CD4-positive, alpha-beta T cell treated with Interleukin-4 for 4 hours (primary cell): ENCODE data around the gene DQX1.
"Not testable (repeated sequence)": the region's sequence is repeated elsewhere in the genome, so short reads cannot be mapped to it uniquely, and the experiment has no call there.

Experiments
- DNase-seq: peaks from one replicate; pipeline ENCODE4 v3.0.0-alpha.2; 2020

The DQX1 gene, protein sequence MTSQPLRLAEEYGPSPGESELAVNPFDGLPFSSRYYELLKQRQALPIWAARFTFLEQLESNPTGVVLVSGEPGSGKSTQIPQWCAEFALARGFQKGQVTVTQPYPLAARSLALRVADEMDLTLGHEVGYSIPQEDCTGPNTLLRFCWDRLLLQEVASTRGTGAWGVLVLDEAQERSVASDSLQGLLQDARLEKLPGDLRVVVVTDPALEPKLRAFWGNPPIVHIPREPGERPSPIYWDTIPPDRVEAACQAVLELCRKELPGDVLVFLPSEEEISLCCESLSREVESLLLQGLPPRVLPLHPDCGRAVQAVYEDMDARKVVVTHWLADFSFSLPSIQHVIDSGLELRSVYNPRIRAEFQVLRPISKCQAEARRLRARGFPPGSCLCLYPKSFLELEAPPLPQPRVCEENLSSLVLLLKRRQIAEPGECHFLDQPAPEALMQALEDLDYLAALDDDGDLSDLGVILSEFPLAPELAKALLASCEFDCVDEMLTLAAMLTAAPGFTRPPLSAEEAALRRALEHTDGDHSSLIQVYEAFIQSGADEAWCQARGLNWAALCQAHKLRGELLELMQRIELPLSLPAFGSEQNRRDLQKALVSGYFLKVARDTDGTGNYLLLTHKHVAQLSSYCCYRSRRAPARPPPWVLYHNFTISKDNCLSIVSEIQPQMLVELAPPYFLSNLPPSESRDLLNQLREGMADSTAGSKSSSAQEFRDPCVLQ

DNA sequence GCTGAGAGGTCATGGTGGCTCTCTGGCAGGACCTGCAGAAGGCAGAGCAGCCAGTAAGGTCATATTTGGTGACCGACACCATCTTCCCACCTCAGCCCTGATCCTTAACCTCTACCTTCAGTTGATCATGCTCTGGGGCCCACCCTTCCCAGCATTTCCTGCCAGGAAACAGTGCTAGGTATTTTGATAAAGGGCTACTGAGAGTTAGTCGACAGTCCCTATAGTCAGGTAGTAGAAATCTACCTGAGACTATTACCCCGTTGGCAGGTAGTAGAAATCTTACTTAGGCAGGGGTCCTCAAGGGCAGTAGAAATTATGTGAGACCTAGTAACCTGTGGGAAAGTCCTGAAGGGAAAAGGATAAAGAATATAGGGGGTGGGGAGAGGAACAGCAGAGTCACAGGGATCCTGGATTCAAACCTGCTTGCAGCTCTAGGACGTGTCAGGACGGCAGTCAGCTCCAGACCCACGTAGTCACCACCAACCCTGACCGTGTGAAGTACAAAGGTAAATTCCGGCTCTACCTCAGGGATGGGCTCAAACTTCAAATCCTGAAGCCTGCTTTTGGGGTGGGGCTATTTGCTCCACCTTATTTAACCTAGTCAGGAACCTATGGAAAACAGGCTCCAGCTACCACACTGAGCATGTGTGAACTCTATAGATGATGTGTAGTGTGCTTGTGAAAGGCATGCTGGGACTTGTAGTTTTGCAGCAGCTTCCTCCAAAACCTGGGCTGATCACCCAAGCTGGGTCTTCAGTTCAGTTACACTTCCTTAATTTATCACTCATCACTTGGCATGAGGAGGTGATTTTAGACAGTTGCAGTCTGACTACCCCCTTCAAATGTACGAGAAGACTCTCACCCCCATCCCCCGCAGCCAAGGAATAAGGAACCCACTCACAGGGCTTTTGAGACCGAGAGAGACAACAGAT is at the start of gene DQX1:
DQX1 (minus strand) TSS at position 515 of the 932 bp plus-strand sequence; CDS start at position 13, 502 bp downstream.
- DNase-seq: no peak

DNA sequence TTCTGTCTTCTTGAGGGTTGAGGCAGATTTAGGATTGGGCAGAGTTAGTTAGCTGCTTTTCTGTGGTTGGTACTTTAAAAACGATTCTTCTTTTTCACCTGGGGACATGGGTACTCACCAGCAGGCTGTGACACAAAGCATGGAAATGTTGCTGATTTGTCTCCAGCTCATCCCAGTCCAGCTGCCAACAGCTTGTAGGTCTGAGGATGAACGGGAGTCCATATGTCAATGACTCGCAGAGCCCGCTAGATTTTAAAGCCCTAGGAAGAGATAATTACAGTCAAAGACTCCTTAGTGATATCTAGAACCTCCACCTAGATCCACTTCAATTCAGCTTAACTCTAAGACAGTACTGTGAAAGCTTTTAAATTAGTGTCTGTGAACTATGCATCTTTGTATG is 49.3 kb upstream of the DQX1 start:
- no peak for DNase-seq

DNA sequence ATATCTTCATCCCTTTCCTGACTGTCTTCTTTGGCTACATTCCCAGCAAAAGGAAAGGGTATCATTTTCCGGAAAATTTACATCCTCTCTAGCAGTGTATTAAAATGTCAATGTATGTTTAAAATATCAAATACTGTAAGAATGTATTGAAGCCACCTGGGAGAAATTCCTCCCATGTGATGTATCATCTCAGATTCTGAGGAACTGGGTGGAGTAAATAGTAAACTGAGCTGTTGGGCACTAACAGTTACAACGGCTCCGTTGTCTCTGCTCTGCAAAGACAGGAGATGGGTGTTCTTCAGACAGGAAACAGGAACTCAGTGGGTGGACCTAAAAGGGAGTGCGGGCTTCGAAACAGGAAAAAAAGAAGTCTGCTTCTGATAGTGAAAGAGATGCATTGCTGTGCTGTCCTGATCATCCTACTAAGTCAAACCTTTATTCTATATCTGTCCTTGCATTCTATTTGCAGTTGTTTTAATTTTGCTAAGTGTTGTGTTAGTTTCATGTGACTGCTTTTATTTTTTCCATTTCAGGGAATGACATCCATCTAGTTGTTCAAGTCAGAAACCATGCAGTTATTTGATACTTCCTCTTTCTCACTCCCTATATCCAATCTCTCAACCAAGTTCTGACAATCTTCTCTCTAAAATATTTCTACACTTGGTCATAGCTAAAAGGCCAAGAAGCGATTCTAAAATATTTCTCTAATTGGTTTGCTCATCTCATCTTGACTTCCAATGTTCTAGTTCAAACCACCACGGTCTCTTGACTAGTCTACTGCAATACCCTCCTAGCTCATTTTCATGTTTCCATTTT is 47.9 kb upstream of the DQX1 start:
- DNase-seq: peak; percentile 62

DNA sequence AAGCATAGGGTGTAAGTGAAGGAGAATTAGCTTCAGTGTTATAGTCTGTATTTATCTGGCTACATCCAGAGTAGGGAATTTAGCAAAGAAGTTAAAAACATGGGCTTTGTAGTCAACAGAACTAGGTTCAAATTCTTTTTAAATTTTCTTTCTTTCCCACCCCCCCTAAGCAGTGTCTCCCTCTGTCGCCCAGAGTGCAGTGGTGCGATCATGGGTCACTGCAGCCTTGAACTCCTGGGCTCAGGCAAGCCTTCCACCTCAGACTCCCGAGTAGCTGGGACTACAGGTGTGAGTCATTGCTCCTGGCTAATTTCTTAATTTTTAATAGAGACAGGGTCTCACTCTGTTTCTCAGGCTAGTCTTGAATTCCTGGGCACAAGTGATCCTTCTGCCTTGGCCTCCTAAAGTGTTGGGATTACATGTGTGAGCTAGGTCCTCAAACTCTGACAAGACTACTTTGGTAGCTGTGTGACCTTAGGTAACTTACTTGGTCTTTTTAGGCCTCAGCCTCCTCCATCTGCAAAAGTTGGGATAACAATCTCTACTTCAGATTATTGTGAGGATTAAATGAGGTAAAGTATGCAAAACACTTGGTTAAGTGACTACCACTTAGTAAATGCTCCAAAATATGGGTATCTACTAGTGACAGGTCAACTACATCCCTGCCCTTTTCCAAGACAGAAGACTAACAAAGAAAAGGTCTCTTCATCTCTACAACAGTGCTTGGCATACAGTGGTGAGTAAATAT is 46.3 kb upstream of the DQX1 start:
- no peak for DNase-seq

DNA sequence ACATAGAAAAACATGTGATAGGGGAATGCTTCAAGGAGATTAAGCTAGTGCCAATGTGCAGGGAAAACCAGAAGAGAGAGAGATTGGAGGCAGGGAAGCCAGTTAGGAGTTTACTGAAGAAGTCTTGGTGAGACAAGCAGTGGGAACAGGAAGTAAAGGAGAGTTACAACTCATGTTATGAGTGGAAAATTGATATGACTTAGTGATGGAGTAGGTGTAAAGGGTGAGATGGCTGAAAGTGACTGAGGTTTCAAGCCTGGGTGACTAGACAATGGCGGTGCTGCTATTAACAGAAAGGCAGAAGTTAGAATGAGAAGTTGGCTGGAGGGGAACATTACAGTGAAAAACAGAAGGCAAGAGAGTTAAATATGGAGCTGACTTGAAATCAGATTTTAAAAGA is 45.0 kb upstream of the DQX1 start:
- DNase-seq: no peak

DNA sequence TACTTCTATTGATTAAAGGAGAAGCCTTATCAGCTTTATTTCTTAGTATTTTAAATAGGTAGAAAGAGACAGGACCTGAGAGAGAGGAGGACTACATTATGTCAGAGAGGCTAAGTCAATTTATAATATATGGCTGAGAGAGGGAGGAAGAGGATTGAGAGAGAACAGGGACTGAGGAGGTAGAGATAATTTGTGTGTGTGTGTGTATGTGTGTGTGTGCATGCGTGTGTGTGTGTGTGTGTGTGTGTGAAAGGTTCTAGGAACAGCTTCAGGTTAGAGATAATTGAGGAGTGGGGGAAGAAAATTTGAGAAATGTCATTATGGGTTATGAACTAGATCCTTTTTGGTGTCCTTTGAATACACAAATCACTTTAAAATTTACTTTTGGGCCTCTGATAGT is 43.7 kb upstream of the DQX1 start:
- DNase-seq: no peak

DNA sequence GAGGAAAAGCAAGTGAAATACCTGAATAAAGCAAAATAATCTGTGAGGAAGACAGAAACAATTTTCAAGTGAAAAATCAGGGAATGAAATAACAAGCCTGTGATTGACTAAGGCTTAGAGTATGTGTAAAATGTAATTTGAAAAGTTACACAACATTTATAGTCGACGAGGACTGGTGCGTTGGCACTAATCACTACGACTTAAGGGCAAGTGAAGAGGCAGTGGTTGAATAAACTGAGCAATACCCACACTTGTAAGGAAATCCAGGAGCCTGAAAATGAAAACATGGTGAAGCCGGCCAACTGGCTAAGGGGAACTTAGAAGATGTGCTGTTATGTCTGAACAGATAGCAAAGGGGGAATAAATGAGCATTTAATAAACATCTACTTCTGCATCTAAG is 41.9 kb upstream of the DQX1 start:
- DNase-seq: no peak

DNA sequence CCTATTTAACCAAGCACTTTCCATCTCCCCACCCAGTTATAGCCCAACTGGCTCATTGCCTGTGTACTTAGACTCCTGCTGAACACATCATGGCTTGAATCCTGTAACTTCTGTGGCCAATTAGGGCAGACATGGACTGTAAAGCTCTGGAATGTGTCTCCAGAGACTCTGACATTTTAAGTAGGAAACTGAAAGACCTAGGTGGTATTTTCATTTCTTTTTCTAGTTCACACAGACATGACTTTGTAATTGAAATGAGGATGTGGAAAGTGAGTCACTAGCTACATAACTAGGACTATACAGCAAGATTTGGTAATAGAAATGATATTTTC is 40.7 kb upstream of the DQX1 start:
- DNase-seq: no peak

DNA sequence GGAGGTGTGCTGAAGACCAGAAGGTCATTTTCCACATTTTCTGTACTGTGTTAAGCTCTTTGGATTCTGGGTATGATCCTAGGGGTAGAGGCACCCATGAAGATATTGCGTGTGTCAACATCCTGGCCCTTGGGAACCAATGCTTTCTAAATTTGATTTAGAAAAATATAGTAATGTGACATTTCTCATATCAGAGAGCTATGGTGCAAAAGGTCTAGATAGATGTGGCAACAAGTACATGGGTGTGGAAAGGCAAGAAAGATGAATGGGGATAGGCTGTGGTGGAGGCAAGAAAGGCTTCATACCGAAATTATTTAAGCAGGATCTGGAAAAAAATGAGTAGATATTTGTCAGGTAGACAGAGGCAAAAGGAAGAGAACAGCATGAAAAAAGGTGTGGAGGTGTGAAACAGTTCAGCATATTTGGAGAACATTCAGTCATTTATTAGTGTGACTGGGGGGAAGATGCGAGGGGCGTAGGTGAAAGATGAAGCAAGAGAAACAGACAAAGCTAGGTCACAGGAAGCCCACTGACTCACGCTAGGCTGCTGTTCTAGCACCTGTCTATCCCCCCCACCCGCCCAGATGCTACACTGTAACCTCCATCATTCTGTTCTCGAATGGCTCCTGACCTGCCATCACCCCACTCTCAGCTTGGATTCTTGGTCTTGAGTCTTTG is 40.2 kb upstream of the DQX1 start:
- no peak for DNase-seq

DNA sequence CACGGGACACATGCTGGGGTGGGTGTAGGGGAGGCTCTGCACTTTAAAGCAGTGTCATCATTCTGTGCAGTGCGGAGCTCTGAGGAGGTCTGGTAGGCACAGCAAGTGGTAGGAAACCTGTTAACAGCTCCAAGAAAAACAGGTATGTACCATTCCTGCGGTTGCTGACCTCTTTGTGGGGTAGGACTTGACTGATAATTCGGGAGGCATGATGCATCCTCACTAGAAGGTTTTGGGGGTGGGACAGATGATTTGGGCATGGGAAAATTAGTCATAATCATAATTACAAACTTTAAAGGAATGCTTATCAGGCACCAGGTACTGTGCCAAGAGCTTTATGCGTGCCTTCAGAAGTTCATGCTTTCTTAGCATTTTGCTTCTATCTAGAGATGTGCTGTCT is 38.2 kb upstream of the DQX1 start:
- DNase-seq: no peak

DNA sequence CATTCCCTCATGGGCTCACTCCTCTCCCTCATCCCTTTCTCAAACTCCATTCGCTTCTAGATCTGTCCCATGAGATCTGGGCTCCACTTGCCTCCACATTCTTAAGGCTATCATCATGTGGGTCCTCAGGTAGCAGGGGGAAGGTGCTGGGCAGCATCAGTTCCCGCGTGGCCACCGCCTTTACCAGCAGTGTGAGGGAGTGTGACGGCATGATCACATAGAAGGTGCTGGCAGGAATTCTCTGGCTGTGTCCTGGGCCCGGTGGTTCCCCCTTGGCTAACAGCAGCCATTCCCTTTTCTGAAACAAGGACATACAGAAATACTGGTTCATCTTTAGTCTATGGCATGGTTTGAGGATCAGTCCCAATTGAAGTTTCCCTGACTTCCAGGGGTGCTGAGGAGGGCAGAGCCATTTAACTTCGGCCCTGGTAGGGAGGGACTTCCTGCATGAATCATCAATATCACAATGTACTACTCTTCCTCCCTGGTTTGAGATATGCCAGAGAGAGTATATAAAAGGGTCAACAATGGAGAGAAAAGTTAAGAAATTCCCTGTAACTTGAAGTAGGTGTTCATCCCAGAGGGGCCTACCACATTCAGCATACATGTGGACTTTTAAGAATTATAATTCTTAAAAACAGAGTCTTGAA is 36.2 kb upstream of the DQX1 start:
- DNase-seq: no peak

DNA sequence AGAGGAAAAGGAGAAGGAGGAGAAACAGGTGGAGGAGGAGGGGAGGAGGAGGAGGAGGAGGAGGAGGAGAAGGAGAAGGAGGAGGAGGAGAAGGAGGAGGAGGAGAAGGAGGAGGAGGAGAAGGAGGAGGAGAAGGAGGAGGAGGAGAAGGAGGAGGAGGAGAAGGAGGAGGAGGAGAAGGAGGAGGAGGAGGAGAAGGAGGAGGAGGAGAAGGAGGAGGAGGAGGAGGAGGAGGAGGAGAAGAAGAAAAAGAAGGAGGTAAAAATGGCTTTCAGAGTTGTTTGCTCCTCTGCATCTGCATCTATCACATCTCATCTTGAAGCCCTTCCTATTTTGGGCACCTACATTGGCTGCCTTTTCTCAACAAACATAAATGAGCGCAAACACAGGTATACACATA is 35.0 kb upstream of the DQX1 start:
- DNase-seq: not testable (repeated sequence)

DNA sequence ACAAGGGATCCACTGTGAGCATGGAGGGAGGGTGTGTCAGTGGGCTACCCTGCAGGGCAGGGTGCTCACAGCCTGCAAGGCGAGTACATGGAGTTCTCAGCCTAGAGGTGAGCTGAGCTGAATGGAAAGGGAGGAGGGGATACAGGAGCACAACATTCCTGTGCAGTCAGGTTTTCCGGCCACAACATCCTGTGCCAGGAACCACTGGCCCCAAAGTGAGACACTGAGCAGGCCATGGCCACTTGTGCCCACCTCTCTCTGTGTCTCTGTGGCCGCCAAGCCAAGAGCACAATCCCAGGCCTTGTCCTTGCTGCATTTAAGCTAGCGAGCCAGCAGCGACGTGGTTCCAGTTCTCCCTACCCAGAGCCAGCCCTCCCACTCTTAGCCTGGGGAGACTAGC is 34.6 kb upstream of the DQX1 start:
- no peak for DNase-seq

DNA sequence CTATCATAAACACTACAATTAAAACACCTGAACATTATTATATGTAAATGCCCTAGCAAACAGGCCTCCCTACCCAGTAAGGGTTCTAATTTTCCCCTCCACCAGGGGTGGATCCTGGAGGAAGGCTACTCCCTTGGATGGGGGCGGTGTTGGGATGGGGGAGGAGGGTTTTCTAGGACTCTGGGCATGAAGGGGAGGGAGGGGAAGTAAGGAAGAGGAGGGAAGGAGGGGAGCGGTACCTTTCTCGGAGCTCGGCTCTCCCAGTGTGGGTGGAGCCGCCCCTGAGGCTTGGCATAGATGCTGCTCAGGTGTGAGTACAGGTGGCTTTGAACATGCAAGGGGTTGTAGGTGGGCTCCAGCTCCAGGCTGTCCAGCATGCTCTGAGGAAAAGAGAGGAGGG is 33.9 kb upstream of the DQX1 start:
- no peak for DNase-seq

DNA sequence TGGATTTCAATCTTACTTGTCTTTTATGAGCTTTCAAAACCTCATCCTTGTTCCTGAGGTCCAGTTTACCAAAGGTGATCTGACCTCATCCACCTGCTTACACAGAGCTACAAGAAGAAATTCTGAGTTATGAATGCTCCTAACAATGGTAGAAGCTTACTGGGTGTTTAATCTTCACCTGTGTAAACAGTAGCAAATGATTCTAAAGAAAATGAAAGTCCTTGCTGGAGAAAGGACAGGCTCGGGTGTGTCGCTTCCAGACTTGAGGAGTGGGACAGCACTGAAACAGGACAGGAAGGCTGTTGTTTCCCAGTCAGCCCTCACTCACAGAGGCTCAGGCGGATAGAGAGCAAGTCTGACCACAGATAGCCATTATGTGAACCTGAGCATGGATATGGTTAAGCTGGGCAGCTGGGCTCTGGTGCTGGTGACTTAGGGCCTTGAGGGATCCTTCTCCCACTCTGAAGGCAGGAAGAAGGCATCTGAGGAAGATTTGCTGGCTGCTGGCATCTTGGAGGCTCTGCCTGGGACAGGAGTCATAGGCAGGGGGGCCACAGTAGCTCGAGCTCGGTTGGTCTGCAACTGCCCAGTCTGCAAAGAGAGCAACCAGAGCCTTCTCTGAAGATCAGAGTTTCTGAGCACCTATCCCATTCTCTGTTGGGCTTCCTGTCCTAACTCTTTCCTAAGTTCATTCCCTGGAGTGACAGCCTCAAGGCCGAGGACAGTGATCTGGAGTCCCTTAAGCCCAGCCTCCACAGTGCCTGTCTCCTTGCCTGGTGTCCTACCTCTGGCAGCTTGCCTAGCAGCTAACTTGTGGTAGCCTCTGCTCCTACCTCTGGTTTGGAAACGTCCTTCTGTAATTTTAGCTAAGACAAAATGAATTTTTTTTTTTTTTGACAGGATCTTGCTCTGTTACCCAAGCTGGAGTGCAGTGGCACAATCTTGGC is 32.5 kb upstream of the DQX1 start:
- no peak for DNase-seq

DNA sequence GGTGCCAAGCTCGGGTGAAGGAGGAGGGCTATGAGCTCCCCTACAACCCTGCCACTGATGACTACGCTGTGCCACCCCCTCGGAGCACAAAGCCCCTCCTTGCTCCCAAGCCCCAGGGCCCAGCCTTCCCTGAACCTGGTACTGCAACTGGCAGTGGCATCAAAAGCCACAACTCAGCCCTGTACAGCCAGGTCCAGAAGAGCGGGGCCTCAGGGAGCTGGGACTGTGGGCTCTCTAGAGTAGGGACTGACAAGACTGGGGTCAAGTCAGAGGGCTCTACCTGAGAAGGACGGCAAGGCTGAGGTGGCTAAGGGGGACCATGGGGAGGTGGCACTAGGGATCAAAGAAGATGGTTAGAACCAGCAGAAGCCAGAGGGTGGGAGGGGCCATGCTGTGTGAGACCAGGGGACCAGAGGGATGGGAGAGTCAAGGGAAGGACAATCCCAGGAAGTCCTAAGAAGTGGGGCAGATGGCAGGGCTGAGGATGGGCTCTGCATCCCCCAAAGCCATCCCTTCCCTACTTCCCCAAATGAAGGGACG is 30.9 kb upstream of the DQX1 start:
- DNase-seq: no peak

DNA sequence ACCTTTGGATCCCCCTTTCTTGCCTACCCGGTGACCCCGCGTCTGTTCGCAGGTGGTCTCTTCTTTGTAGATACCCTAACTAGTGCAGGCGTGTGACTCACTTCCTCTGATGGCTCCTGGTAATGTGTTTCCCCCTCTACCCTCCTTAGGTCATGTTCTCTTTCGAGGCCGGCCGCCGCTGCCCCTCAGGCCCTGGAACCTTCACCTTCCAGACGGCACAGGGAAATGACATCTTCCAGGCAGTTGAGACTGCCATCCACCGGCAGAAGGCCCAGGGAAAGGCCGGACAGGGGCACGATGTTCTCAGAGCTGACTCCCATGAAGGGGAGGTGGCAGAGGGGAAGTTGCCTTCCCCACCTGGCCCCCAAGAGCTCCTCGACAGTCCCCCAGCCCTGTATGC is 30.1 kb upstream of the DQX1 start:
- no peak for DNase-seq

DNA sequence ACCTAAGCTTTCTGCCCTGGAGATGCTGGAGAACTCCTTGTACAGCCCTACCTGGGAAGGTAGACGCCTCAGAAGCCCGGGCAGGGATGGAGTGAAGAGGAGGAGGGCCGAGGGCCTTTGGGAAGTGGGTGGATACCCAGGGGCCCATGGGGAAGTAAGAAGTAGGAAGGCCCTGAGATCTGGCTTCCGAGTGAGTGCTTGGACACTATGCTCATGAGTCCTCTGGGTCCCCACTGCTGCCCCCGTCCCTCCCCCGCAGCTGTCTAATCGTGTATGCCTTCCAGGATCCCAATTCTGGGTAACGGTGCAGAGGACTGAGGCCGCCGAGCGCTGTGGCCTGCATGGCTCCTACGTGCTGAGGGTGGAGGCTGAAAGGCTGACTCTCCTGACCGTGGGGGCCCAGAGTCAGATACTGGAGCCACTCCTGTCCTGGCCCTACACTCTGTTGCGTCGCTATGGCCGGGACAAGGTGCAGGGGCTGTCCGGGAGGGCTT is 29.6 kb upstream of the DQX1 start:
- DNase-seq: no peak
